ENCODE measurements around the gene MB21D2.

- TF ChIP-seq CTCF (IDR thresholded peaks at IDR 0.05) (no peak), POLR2AphosphoS5 (IDR thresholded peaks at IDR 0.05) (no peak), POLR2A (IDR thresholded peaks at IDR 0.05) (no peak)
These were observed 16.3 kb upstream of the MB21D2 start for GRCh38 chr3:192933779-192934460.
